GM12874 (cell line): ENCODE results near the gene SV2C.

Source experiments
- CTCF ChIP-seq: IDR thresholded peaks from 2 replicates; pipeline ENCODE4 v1.5.1; 2011; ENCODE audit warnings: low read depth, mild to moderate bottlenecking, control low read depth, low read length, moderate library complexity; ENCODE audit not compliant: insufficient read depth

Gene SV2C

GRCh38 chr5:76341651-76342334 is 258.6 kb downstream of the SV2C start:
- TF ChIP-seq CTCF: no peak

GRCh38 chr5:76342474-76342873 is 259.3 kb downstream of the SV2C start:
- no peak for TF ChIP-seq CTCF

GRCh38 chr5:76345582-76345981 is 262.4 kb downstream of the SV2C start:
- TF ChIP-seq CTCF: no peak

GRCh38 chr5:76351176-76351575 is 268.0 kb downstream of the SV2C start:
- no peak for TF ChIP-seq CTCF

GRCh38 chr5:76351577-76351976 is 268.4 kb downstream of the SV2C start:
- no peak for TF ChIP-seq CTCF

GRCh38 chr5:76356887-76357286 is 273.7 kb downstream of the SV2C start:
- TF ChIP-seq CTCF: no peak

- TF ChIP-seq CTCF: no peak
Measured at GRCh38 chr5:76363352-76364225, 280.4 kb downstream of the SV2C start.
